ENCODE measurements around the gene TH.

- TF ChIP-seq GATA2 (IDR thresholded peaks at IDR 0.05; ENCODE audit: low read depth, low read length) (no peak), GATA3 (IDR thresholded peaks at IDR 0.05; ENCODE audit: low read depth, low read length) (no peak)
These were observed 26.3 kb upstream of the TH start for GRCh38 chr11:2197771-2198520.
